Measurements from ENCODE around the gene GPC2.

DNA sequence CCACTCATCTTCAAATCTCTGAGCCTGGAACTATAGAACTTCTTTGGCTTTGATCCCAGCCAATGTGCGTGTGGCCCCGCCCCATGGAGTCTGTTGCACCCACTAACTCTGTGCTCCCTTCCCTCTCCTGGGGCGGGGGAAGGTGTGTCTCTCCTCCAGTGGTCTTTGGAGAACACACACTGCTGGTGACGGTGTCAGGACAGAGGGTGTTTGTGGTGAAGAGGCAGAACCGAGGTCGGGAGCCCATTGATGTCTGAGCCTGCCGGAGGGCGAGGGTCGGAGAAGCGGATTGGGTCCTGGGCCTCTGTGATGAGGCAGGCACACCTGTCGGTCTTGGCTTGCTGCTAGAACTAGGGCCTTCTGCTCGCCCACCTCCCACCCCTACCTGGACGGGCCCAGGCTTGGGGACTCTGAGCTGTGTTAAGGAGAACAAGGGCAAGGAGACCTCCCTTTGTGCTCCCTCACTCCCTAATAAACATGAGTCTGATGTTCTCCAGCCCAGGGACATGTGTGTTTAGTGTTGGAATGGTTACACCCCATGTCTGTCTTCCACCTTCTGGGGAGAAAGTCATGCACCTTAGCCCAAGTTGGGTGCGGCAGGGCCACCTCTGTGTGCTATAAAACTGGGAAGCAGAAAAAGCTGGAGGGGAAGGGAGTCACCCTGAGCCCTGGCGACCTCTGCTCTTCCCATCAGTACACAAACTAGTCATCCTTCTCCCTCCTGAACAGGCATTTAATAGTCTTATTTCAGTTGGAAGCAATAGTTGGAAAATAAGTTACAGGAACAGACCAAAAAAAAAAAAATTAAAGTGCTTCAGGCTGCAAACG lies 23.3 kb downstream of the GPC2 start:
- TF ChIP-seq EZH2 (IDR thresholded peaks at IDR 0.05; ENCODE audit: borderline replicate concordance, low read depth, low read length, severe bottlenecking): no peak
- TF ChIP-seq, protein P1, sequence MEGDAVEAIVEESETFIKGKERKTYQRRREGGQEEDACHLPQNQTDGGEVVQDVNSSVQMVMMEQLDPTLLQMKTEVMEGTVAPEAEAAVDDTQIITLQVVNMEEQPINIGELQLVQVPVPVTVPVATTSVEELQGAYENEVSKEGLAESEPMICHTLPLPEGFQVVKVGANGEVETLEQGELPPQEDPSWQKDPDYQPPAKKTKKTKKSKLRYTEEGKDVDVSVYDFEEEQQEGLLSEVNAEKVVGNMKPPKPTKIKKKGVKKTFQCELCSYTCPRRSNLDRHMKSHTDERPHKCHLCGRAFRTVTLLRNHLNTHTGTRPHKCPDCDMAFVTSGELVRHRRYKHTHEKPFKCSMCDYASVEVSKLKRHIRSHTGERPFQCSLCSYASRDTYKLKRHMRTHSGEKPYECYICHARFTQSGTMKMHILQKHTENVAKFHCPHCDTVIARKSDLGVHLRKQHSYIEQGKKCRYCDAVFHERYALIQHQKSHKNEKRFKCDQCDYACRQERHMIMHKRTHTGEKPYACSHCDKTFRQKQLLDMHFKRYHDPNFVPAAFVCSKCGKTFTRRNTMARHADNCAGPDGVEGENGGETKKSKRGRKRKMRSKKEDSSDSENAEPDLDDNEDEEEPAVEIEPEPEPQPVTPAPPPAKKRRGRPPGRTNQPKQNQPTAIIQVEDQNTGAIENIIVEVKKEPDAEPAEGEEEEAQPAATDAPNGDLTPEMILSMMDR (IDR thresholded peaks at IDR 0.05; ENCODE audit: borderline replicate concordance, extremely low read depth, low read length, poor library complexity, severe bottlenecking): no peak

Data from DND-41 (cell line).